GM10266 (cell line): ENCODE data around the gene CARMIL3.
"Not testable (repeated sequence)": the region's sequence is repeated elsewhere in the genome, so short reads cannot be mapped to it uniquely, and the experiment has no call there.

ENCODE experiments used
- DNase-seq: peaks from one replicate; pipeline ENCODE4 v3.0.0; 2012; ENCODE audit errors: extremely low spot score
- TF ChIP-seq, protein P1 (sequence below): IDR thresholded peaks from 2 replicates; pipeline ENCODE4 v1.5.1; 2012; ENCODE audit warnings: mild to moderate bottlenecking, low read depth; ENCODE audit not compliant: control insufficient read depth, insufficient read depth; ENCODE audit errors: missing control alignments

The CARMIL3 gene, protein sequence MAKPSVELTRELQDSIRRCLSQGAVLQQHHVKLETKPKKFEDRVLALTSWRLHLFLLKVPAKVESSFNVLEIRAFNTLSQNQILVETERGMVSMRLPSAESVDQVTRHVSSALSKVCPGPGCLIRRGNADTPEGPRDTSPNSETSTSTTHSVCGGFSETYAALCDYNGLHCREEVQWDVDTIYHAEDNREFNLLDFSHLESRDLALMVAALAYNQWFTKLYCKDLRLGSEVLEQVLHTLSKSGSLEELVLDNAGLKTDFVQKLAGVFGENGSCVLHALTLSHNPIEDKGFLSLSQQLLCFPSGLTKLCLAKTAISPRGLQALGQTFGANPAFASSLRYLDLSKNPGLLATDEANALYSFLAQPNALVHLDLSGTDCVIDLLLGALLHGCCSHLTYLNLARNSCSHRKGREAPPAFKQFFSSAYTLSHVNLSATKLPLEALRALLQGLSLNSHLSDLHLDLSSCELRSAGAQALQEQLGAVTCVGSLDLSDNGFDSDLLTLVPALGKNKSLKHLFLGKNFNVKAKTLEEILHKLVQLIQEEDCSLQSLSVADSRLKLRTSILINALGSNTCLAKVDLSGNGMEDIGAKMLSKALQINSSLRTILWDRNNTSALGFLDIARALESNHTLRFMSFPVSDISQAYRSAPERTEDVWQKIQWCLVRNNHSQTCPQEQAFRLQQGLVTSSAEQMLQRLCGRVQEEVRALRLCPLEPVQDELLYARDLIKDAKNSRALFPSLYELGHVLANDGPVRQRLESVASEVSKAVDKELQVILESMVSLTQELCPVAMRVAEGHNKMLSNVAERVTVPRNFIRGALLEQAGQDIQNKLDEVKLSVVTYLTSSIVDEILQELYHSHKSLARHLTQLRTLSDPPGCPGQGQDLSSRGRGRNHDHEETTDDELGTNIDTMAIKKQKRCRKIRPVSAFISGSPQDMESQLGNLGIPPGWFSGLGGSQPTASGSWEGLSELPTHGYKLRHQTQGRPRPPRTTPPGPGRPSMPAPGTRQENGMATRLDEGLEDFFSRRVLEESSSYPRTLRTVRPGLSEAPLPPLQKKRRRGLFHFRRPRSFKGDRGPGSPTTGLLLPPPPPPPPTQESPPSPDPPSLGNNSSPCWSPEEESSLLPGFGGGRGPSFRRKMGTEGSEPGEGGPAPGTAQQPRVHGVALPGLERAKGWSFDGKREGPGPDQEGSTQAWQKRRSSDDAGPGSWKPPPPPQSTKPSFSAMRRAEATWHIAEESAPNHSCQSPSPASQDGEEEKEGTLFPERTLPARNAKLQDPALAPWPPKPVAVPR (N-terminal part only)

DNA sequence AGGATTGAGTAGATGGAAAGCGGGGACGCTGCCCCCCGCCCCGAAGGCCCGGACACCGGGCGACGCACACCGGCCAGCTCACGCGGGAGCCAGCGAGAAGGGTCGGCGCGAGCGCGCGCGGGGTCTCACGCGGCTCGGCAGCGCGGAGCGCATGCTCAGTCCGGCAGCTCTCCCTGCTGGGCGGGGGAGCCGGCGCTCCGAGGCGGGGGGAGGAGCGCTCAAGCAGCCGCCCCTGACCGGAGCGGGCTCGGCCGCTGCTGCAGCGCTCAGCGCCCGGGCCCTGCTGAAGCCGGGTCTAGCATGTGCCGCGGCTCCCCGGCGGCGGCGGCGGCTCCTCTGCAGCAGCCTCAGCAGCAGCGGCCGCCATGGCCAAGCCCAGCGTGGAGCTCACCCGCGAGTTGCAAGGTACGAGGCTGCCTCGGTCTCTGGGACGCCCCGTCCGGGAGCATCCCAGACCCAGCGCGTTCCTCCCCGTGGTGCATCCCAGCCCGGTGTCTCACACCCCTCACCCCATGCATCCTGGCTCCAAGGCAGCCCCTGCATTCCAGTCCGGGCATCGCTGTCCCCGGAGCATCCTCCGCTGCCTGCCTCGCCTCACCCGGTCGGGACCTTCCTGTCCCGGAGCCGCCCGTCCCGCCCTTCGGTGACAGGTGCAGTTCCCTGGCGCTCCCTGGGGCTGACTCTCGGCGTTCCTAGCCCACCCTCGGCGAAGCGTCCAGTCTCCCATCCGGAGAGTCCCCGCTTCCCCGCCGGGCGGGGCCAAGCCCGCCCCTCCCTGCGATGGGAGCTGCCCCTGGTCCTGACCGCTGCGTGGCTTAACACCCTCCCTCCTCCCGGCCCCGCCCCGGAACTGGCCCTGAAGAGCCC lies at the start of gene CARMIL3:
TSS of gene CARMIL3 (plus strand) at position 221 of the 867 bp plus-strand sequence. CDS start at position 366, 145 bp downstream.
- peak; percentile 90 for DNase-seq

DNA sequence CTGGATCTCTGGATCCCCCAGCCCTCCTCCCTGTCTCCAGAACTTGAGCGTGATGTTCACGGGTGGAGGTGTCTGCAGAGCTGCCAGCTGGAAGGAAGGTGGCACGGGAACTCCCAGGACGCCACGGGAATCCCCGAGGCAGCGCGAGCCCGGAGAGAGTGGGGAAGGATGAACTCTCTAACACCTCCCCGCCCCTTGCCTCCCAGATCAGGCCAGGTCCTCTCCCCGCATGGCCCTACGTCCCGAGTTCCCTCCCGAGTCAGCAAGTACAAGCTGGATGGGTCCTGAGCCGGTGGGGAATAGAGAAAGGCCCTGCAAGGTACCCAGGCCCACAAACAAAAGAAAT lies 45.4 kb upstream of the CARMIL3 start:
- not testable (repeated sequence) for DNase-seq

More for the DNA sequence above, at the start of gene CARMIL3:
- TF ChIP-seq, protein P1, sequence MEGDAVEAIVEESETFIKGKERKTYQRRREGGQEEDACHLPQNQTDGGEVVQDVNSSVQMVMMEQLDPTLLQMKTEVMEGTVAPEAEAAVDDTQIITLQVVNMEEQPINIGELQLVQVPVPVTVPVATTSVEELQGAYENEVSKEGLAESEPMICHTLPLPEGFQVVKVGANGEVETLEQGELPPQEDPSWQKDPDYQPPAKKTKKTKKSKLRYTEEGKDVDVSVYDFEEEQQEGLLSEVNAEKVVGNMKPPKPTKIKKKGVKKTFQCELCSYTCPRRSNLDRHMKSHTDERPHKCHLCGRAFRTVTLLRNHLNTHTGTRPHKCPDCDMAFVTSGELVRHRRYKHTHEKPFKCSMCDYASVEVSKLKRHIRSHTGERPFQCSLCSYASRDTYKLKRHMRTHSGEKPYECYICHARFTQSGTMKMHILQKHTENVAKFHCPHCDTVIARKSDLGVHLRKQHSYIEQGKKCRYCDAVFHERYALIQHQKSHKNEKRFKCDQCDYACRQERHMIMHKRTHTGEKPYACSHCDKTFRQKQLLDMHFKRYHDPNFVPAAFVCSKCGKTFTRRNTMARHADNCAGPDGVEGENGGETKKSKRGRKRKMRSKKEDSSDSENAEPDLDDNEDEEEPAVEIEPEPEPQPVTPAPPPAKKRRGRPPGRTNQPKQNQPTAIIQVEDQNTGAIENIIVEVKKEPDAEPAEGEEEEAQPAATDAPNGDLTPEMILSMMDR = no peak

DNA sequence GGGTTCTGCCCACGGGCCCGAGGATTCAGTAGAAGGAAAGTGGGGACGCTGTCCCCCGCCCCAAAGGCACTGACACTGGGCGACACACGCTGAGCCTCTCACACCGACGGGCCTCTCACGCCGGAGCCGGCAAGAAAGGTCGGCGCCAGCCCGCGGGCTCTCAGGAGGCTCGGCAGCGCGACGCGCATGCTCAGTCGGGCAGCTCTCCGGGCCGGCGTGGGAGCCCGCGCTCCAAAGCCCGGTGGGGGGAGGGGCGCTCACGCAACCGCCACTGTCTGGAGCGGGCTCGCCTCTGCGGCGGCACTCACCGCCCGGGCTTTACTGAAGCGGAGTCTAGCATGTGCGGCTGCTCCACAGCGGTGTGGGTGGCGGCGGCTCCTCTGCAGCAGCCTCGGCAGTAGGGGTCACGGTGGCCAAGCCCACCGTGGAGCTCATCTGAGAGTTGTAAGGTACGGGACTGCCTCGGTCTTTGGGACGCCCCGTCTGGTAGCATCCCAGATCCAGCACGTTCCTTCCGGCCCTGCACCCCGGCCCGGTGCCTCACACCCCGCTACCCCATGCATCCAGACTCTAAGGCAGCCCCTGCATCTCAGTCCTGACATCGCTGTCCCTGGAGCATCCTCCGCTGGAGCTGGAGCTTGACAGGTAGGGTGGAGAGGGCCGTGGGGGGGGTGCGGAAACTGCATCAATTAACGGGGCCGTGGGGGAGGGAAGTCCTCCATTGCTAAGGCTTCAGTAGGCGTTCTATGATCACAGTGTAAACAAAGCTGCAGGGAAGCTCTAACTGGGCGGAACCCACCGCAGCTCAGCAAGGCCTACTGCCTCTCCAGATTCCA lies 44.8 kb upstream of the CARMIL3 start:
- DNase-seq = not testable (repeated sequence)

DNA sequence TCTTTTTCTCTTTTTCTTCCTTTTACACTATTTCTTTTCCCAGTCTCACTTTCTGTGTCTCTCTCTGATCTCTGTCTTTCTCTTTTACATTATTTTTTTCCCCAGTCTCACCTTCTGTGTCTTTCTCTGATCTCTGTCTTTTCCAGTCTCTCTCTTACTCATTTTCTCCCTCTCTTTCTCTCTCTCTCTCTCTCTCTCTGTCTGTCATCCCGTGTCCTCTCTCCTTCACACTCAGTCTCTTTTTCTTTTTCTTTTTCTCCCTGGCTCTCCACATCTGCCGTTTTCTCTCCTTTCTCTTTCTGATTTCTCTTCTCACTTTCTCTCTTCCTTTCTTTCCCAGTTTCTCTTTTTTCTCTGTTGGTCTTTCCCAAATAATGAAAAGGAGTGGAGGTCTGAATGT lies 40.8 kb upstream of the CARMIL3 start:
- TF ChIP-seq, protein P1 = no peak
- DNase-seq = no peak

DNA sequence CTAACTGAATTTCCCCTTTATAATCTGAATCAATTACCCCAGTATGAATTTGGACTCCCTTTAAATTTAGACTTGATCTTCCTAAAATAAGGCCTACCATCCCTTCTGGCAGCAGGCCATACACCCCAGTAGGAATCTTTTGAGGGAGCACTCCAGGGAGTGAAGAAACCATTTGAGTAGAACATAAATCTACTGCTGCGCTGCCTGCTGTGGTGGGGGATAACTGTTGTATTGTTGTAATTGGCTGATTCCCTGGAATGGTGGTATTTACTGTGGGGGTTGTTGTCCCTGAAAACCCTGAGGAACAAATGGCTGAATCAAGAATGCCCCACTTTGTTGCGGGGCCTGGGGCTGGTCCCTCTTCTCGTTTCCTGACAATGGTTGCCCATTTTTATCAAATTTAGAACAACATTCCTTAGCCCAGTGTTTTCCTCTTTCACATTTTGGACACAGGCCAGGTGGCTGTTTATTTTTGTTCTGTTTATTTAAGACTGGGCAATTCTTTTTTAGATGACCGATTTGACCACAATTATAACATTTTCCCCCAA lies 39.0 kb upstream of the CARMIL3 start:
- DNase-seq = not testable (repeated sequence)

DNA sequence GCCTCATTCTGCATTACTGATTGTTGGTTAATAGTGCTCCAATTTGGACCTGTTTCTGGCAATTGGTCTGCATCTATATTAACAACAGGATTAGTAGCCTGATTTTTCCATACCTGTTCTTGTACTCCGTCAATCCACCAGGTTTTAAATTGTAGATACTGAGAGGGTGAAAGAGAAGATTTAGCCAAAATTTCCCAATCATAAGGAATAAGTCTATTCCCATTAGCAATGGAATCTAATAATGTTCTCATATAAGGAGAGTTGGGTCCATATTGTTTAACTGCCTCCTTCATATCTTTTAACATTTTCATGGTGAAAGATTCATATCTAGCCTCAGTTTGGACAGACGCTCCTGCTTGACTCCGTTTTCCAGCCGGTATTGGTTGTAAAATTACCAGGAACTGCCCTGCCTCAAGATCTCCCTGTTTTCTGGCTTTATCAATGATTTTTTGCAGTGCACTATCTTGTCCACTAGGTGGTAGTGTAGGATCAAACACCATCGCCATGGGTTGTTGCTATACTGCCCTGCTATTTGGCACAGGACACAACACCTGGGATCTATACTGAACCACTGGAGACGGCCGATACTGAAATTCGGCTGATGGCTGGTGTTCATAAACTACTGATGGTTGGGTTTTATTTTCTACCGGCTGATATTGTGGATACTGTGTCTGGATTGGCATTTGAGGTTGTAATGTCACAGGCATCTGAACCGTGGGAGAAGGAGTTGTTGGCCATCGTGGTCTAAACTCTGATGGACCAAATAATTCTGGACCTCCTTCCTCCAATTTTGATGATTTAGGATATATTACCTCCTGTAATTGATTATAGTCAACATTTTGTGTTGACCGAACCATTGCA lies 37.9 kb upstream of the CARMIL3 start:
- DNase-seq = peak; percentile 69
- TF ChIP-seq, protein P1 = peak; percentile 86

DNA sequence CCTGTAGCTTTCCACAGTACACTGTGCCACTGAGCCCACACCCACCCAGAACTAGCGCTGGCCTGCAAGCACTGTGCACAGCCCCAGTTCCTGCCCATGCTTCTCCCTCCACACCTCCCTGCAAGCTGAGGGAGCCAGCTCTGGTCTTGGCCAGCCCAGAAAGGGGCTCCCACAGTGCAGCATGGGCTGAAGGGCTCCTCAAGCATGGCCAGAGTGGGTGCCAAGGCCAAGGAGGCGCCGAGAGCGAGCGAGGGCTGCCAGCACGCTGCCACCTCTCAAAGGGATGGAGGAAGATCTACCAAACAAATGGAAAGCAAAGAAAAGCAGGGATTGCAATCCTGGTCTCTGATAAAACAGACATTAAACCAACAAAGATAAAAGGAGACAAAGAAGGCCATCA lies 36.1 kb upstream of the CARMIL3 start:
- not testable (repeated sequence) for DNase-seq

DNA sequence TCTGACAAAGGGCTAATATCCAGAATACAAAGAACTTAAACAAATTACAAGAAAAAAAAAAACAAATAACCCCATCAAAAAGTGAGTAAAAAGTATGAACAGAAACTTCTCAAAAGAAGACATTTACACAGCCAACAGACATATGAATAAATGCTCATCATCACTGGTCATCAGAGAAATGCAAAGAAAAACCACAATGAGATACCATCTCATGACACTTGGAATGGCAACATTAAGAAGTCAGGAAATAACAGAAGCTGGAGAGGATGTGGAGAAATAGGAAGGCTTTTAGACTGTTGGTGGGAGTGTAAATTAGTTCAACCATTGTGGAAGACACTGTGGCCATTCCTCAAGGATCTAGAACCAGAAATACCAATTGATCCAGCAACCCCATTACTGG lies 32.8 kb upstream of the CARMIL3 start:
- DNase-seq = not testable (repeated sequence)

DNA sequence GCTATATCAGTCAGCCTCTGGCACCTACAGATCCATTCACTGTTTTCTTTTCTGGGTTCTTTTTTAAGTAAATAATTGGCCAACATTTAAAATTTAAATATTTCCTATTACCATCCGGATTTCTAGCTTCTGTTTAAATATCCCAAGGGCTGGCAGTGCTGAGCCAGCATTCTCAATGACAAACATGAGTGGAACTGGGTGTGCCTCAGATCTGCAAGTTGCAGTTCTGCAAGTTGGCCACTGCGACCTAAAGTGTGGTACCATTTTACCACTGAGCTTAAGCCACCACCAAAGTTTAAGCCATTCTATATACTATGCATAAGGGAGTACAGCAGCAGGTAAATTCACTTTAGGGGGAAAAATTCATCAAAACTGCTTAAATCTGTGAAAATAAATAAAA lies 31.9 kb upstream of the CARMIL3 start:
- DNase-seq = not testable (repeated sequence)

DNA sequence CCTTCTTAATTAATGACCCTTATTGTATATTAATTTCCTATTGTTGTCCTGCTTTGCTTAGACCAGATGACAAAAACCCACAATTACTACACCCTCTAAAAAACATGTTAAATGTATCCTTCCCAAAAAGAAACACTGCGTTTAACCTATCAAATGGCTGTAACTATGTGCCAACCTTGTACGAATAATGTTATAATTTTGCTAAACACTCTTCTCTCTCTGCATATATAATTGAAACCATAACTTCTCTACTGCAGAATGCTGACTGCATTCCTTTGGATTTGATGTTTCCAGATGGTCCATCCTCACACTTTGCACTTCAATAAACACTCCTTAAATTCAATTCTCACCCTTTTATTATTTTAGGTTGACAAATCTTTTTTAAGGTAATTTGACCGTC lies 31.3 kb upstream of the CARMIL3 start:
- not testable (repeated sequence) for DNase-seq

DNA sequence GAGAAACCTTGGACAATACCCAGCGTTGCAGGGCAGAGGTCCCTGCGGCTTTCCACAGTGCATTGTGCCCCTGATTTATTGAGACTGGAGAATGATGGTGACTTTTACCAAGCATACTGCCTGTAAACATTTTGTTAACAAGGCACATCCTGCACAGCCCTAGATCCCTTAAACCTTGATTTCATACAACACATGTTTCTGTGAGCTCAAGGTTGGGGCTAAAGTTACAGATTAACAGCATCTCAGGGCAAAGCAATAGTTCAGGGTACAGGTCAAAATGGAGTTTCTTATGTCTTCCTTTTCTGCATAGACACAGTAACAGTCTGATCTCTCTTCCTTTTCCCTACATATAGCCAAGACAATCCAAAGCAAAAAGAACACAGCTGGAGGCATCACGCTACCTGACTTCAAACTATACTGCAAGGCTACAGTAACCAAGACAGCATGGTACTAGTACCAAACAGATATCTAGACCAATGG lies 26.8 kb upstream of the CARMIL3 start:
- not testable (repeated sequence) for DNase-seq

DNA sequence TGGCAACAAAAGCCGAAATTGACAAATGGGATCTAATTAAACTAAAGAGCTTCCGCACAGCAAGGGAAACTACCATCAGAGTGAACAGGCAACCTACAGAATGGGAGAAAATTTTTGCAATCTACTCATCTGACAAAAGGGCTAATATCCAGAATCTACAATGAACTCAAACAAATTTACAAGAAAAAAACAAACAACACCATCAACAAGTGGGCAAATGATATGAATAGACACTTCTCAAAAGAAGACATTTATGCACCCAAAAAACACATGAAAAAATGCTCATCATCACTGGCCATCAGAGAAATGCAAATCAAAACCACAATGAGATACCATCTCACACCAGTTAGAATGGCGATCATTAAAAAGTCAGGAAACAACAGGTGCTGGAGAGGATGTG lies 22.1 kb upstream of the CARMIL3 start:
- not testable (repeated sequence) for DNase-seq

DNA sequence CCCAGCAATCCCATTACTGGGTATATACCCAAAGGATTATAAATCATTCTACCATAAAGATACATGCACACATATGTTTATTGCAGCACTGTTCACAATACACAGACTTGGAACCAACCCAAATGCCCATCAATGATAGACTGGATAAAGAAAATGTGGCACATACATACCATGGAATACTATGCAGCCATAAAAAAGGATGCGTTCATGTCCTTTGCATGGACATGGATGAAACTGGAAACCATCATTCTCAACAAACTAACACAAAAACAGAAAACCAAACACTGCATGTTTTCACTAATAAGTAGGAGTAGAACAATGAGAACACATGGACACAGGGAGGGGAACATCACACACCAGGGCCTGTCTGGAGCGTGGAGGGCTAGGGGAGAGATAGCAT lies 20.5 kb upstream of the CARMIL3 start:
- DNase-seq = not testable (repeated sequence)
